Hepatocyte (in vitro differentiated cells): ENCODE results near the gene DPYD. TPM values are rescaled to one million over a fixed set of nuclear protein-coding genes. Genes with fewer than 3 reads are reported as not detected.

Experiments
- DNase-seq: peaks from one replicate; pipeline ENCODE4 v3.0.0-alpha.2; 2016; ENCODE audit warnings: low spot score
- H2AFZ ChIP-seq: fragments of 200-600 bp; sonication (generic); 2 replicates; pipeline ENCODE4 v1.6.0; 2016; ENCODE audit warnings: antibody characterized with exemption, mild to moderate bottlenecking
- H3K27ac ChIP-seq: fragments of 200-600 bp; sonication (generic); 2 replicates; pipeline ENCODE4 v1.5.1; 2016; ENCODE audit warnings: mild to moderate bottlenecking
- H3K27me3 ChIP-seq: fragments of 200-600 bp; sonication (generic); 2 replicates; pipeline ENCODE4 v1.6.1; 2016
- H3K36me3 ChIP-seq: fragments of 200-600 bp; sonication (generic); replicated peaks from 2 replicates; pipeline ENCODE4 v1.5.1; 2016; ENCODE audit warnings: low read depth; ENCODE audit not compliant: insufficient read depth
- H3K4me1 ChIP-seq: fragments of 200-600 bp; sonication (generic); 2 replicates; pipeline ENCODE4 v1.5.1; 2016; ENCODE audit warnings: mild to moderate bottlenecking, moderate library complexity; ENCODE audit not compliant: insufficient read depth
- H3K4me2 ChIP-seq: fragments of 200-600 bp; sonication (generic); 2 replicates; pipeline ENCODE4 v1.6.0; 2016
- H3K4me3 ChIP-seq: fragments of 200-600 bp; sonication (generic); 2 replicates; pipeline ENCODE4 v1.5.1; 2016; ENCODE audit warnings: mild to moderate bottlenecking
- H3K79me2 ChIP-seq: fragments of 200-600 bp; sonication (generic); 2 replicates; pipeline ENCODE4 v1.6.0; 2017; ENCODE audit warnings: mild to moderate bottlenecking
- H3K9me2 ChIP-seq: fragments of 200-600 bp; sonication (generic); replicated peaks from 2 replicates; pipeline ENCODE4 v1.6.0; 2017; ENCODE audit warnings: mild to moderate bottlenecking; ENCODE audit not compliant: insufficient read depth
- H3K9me3 ChIP-seq: fragments of 200-600 bp; sonication (generic); 2 replicates; pipeline ENCODE4 v1.5.1; 2016; ENCODE audit warnings: low read depth, mild to moderate bottlenecking
- H4K20me1 ChIP-seq: fragments of 200-600 bp; sonication (generic); 2 replicates; pipeline ENCODE4 v1.6.0; 2016; ENCODE audit warnings: mild to moderate bottlenecking; ENCODE audit not compliant: insufficient read depth, poor library complexity, severe bottlenecking
- CTCF ChIP-seq: fragments of 200-600 bp; sonication (generic); IDR thresholded peaks from 2 replicates; pipeline ENCODE4 v1.5.1; 2016; ENCODE audit warnings: antibody characterized with exemption, mild to moderate bottlenecking; ENCODE audit not compliant: poor library complexity
- EZH2 ChIP-seq: fragments of 200-600 bp; sonication (generic); IDR thresholded peaks from 2 replicates; pipeline ENCODE4 v1.6.1; 2016; ENCODE audit warnings: antibody characterized with exemption, mild to moderate bottlenecking, borderline replicate concordance
- EZH2phosphoT487 ChIP-seq: fragments of 200-600 bp; sonication (generic); IDR thresholded peaks from one replicate; pipeline ENCODE4 v1.6.1; 2018; ENCODE audit warnings: antibody characterized with exemption, mild to moderate bottlenecking, low read depth, moderate library complexity; ENCODE audit not compliant: unreplicated experiment, severe bottlenecking
- WGBS: methylation state at CpG from one replicate; pipeline ENCODE4 v1.1.6; 2016; ENCODE audit warnings: low lambda C conversion rate; ENCODE audit errors: missing lambda C conversion rate; 5-methylcytosine and 5-hydroxymethylcytosine counted together
- polyA plus RNA-seq: library from polyadenylated mRNA; unstranded; fragments of >200 nt; fragmentation: Nextera tagmentation; extraction: Ambion mirVana; gene quantifications from 2 replicates; pipeline ENCODE4 v1.2.1, GENCODE V29; 2016
- total RNA-seq: library from RNA; depleted of rRNA; stranded (reverse); fragments of >200 nt; gene quantifications from 2 replicates; pipeline ENCODE4 v1.2.3, GENCODE V29; 2014

DPYD gene
- total and polyA plus RNA-seq, 2 experiments from 2014 or later, result 7.5 to 21.8 TPM

GRCh38 chr1:97433094-97433823 lies 487.6 kb downstream of the DPYD start:
- no peak overlapping the region for H3K4me3 ChIP-seq
- H2AFZ ChIP-seq, result no peak overlapping the region
- WGBS, result 74% methylated on average over 2 of the region's 2 CpGs

GRCh38 chr1:97427371-97427770 lies 493.5 kb downstream of the DPYD start:
- H3K4me3 ChIP-seq, result no peak overlapping the region
- H3K4me1 ChIP-seq, result no peaks in the 10 kb centered on the region
- H3K9me3 ChIP-seq, result no peaks in the 10 kb centered on the region
- H3K36me3 ChIP-seq, result no peaks in the 10 kb centered on the region
- TF ChIP-seq CTCF, result no peak
- TF ChIP-seq EZH2phosphoT487, result no peak
- no peak for TF ChIP-seq EZH2
- 89% methylated on average over 3 of the region's 3 CpGs for WGBS
- H3K4me2 ChIP-seq, result no peak overlapping the region
- no peaks in the 10 kb centered on the region for H3K79me2 ChIP-seq
- H3K27ac ChIP-seq, result no peak overlapping the region
- no peaks in the 10 kb centered on the region for H4K20me1 ChIP-seq
- no peak overlapping the region for H2AFZ ChIP-seq
- no peak for DNase-seq
- no peaks in the 10 kb centered on the region for H3K9me2 ChIP-seq
- no peaks in the 10 kb centered on the region for H3K27me3 ChIP-seq

More at GRCh38 chr1:97433094-97433823, 487.6 kb downstream of the DPYD start:
- Histone ChIP-seq H3K36me3 (no peaks in the 10 kb centered on the region), H3K4me1 (no peaks in the 10 kb centered on the region), H3K9me2 (no peaks in the 10 kb centered on the region), H4K20me1 (no peaks in the 10 kb centered on the region), H3K27me3 (no peaks in the 10 kb centered on the region), H3K79me2 (no peaks in the 10 kb centered on the region), H3K4me2 (no peak overlapping the region), H3K9me3 (no peaks in the 10 kb centered on the region), H3K27ac (no peak overlapping the region)
- DNase-seq, result peak; percentile 10
- TF ChIP-seq EZH2phosphoT487 (no peak), CTCF (no peak), EZH2 (no peak)

- no peaks in the 10 kb centered on the region for H4K20me1 ChIP-seq
- H3K4me1 ChIP-seq, result no peaks in the 10 kb centered on the region
- H3K27me3 ChIP-seq, result no peaks in the 10 kb centered on the region
- WGBS, result 83% methylated on average over 1 of the region's 1 CpG
- no peaks in the 10 kb centered on the region for H3K9me2 ChIP-seq
- DNase-seq, result no peak
- no peaks in the 10 kb centered on the region for H3K9me3 ChIP-seq
- H2AFZ ChIP-seq, result no peak overlapping the region
- no peak overlapping the region for H3K4me3 ChIP-seq
- no peaks in the 10 kb centered on the region for H3K79me2 ChIP-seq
- no peak overlapping the region for H3K4me2 ChIP-seq
- no peaks in the 10 kb centered on the region for H3K36me3 ChIP-seq
- TF ChIP-seq EZH2phosphoT487 (no peak), EZH2 (no peak), CTCF (no peak)
- H3K27ac ChIP-seq, result no peak overlapping the region
Measured at GRCh38 chr1:97424209-97424608, 496.6 kb downstream of the DPYD start.
